H9 (cell line): Measurements from ENCODE around the gene MARK4. TPM values are rescaled to one million over a fixed set of nuclear protein-coding genes. Genes with fewer than 3 reads are reported as not detected.

Experiments
- DNase-seq: peaks from one replicate; pipeline ENCODE4 v3.0.0-alpha.2; 2017
- H2AFZ ChIP-seq: one replicate; pipeline ENCODE4 v1.6.1; 2013; ENCODE audit warnings: mild to moderate bottlenecking, low read length, control low read depth, moderate library complexity
- H2AK5ac ChIP-seq: 2 replicates; pipeline ENCODE4 v1.6.1; 2013; ENCODE audit warnings: low read length, control low read depth, mixed read lengths; ENCODE audit not compliant: insufficient read length
- H2BK120ac ChIP-seq: one replicate; pipeline ENCODE4 v1.6.1; 2013; ENCODE audit warnings: low read depth, mild to moderate bottlenecking, low read length, control low read depth, inconsistent platforms; ENCODE audit not compliant: poor library complexity, severe bottlenecking
- H2BK12ac ChIP-seq: 2 replicates; pipeline ENCODE4 v1.6.1; 2013; ENCODE audit warnings: low read length, control low read depth, mixed read lengths, low read depth; ENCODE audit not compliant: insufficient read length
- H2BK15ac ChIP-seq: 2 replicates; pipeline ENCODE4 v1.6.1; 2013; ENCODE audit warnings: low read depth, low read length, control low read depth
- H2BK20ac ChIP-seq: one replicate; pipeline ENCODE4 v1.6.1; 2013; ENCODE audit warnings: low read depth, mild to moderate bottlenecking, low read length, control low read depth, inconsistent platforms; ENCODE audit not compliant: poor library complexity, severe bottlenecking
- H2BK5ac ChIP-seq: 2 replicates; pipeline ENCODE4 v1.6.1; 2013; ENCODE audit warnings: low read length, control low read depth, mixed read lengths; ENCODE audit not compliant: insufficient read length
- H3K14ac ChIP-seq: 2 replicates; pipeline ENCODE4 v1.6.1; 2013; ENCODE audit warnings: low read length, control low read depth; ENCODE audit not compliant: insufficient read depth
- H3K18ac ChIP-seq: 2 replicates; pipeline ENCODE4 v1.6.1; 2013; ENCODE audit warnings: low read depth, mild to moderate bottlenecking, mixed read lengths, low read length, control low read depth; ENCODE audit not compliant: insufficient read length
- H3K23ac ChIP-seq: 2 replicates; pipeline ENCODE4 v1.6.1; 2013; ENCODE audit warnings: low read length, control low read depth, mixed read lengths, low read depth; ENCODE audit not compliant: insufficient read length
- H3K23me2 ChIP-seq: 2 replicates; pipeline ENCODE4 v1.6.1; 2013; ENCODE audit warnings: low read depth, mild to moderate bottlenecking, mixed read lengths, low read length, control low read depth; ENCODE audit not compliant: insufficient read length, poor library complexity, severe bottlenecking
- H3K27ac ChIP-seq: 2 replicates; pipeline ENCODE4 v1.5.1; 2013; ENCODE audit warnings: low read length, control low read depth, mixed read lengths, low read depth; ENCODE audit not compliant: insufficient read length
- H3K27me3 ChIP-seq: 2 replicates; pipeline ENCODE4 v1.6.1; 2013; ENCODE audit warnings: low read length, control low read depth, inconsistent platforms; ENCODE audit not compliant: insufficient read depth
- H3K4ac ChIP-seq: 2 replicates; pipeline ENCODE4 v1.6.1; 2013; ENCODE audit warnings: low read depth, mild to moderate bottlenecking, control low read depth, inconsistent platforms, low read length, moderate library complexity
- H3K4me1 ChIP-seq: 2 replicates; pipeline ENCODE4 v1.6.1; 2013; ENCODE audit warnings: low read length, control low read depth, inconsistent platforms; ENCODE audit not compliant: insufficient read depth
- H3K4me2 ChIP-seq: 2 replicates; pipeline ENCODE4 v1.6.1; 2013; ENCODE audit warnings: low read length, control low read depth, mixed read lengths; ENCODE audit not compliant: insufficient read length, insufficient read depth
- H3K56ac ChIP-seq: 2 replicates; pipeline ENCODE4 v1.6.1; 2013; ENCODE audit warnings: low read depth, mild to moderate bottlenecking, mixed read lengths, low read length, control low read depth; ENCODE audit not compliant: insufficient read length
- H3K79me1 ChIP-seq: 2 replicates; pipeline ENCODE4 v1.6.1; 2013; ENCODE audit warnings: low read depth, mild to moderate bottlenecking, moderate library complexity, low read length, control low read depth, inconsistent platforms; ENCODE audit not compliant: insufficient read depth, poor library complexity, severe bottlenecking
- H3K79me2 ChIP-seq: 2 replicates; pipeline ENCODE4 v1.6.1; 2013; ENCODE audit warnings: low read length, control low read depth, inconsistent platforms; ENCODE audit not compliant: insufficient read depth
- H3K9ac ChIP-seq: 2 replicates; pipeline ENCODE4 v1.6.1; 2013; ENCODE audit warnings: low read length, control low read depth, mixed read lengths; ENCODE audit not compliant: insufficient read length; ENCODE audit errors: extremely low read depth
- H3K9me3 ChIP-seq: one replicate; pipeline ENCODE4 v1.6.1; 2013; ENCODE audit warnings: low read depth, low read length, inconsistent platforms; ENCODE audit not compliant: control insufficient read depth
- H3T11ph ChIP-seq: one replicate; pipeline ENCODE4 v1.6.1; 2013; ENCODE audit warnings: mild to moderate bottlenecking, low read length, control low read depth, inconsistent platforms
- H4K20me1 ChIP-seq: one replicate; pipeline ENCODE4 v1.6.1; 2013; ENCODE audit not compliant: control insufficient read depth, insufficient read length, insufficient read depth
- H4K5ac ChIP-seq: 2 replicates; pipeline ENCODE4 v1.6.1; 2013; ENCODE audit warnings: low read depth, mild to moderate bottlenecking, mixed read lengths, low read length, control low read depth; ENCODE audit not compliant: insufficient read length
- H4K8ac ChIP-seq: replicated peaks from 2 replicates; pipeline ENCODE4 v1.6.1; 2013; ENCODE audit warnings: low read length, control low read depth, mixed read lengths, low read depth; ENCODE audit not compliant: insufficient read length
- H4K91ac ChIP-seq: 2 replicates; pipeline ENCODE4 v1.6.1; 2013; ENCODE audit warnings: low read depth, mild to moderate bottlenecking, moderate library complexity, mixed read lengths, low read length, control low read depth; ENCODE audit not compliant: insufficient read length
- H3K27ac Mint-ChIP-seq, 3 experiments: 2 replicates in 2 of 3; 3 replicates in 1 of 3; pipeline ENCODE4 v1.8.0; 2020 to 2021; ENCODE audit warnings: mixed read lengths in 3 of 3, mild to moderate bottlenecking in 1 of 3, moderate library complexity in 1 of 3
- H3K27me3 Mint-ChIP-seq: 2 replicates; pipeline ENCODE4 v1.8.0; 2021; ENCODE audit warnings: low read depth, mild to moderate bottlenecking, moderate library complexity, mixed read lengths
- H3K36me3 Mint-ChIP-seq, 3 experiments: 2 replicates in 2 of 3; 3 replicates in 1 of 3; pipeline ENCODE4 v1.8.0; 2020 to 2021; ENCODE audit warnings: low read depth in 3 of 3, mixed read lengths in 3 of 3; ENCODE audit not compliant: insufficient read depth in 1 of 3
- H3K4me1 Mint-ChIP-seq, 2 experiments: 2 replicates each; pipeline ENCODE4 v1.8.0; 2020; ENCODE audit warnings: mixed read lengths in 2 of 2
- H3K4me3 Mint-ChIP-seq, 2 experiments: 2 replicates in 1 of 2; 3 replicates in 1 of 2; pipeline ENCODE4 v1.8.0; 2020 to 2021; ENCODE audit warnings: mild to moderate bottlenecking in 2 of 2, mixed read lengths in 2 of 2, moderate library complexity in 1 of 2
- H3K9me3 Mint-ChIP-seq, 2 experiments: 2 replicates in 1 of 2; 3 replicates in 1 of 2; pipeline ENCODE4 v1.8.0; 2020; ENCODE audit warnings: mild to moderate bottlenecking in 2 of 2, mixed read lengths in 2 of 2, moderate library complexity in 1 of 2
- WGBS: extraction: QIAGEN DNeasy Blood & Tissue Kit; methylation state at CpG from one replicate; pipeline ENCODE4 v1.1.7; 2013; ENCODE audit warnings: missing lambda C conversion rate, low lambda C conversion rate, mixed read lengths; ENCODE audit not compliant: insufficient read length; ENCODE audit errors: extremely low coverage; 5-methylcytosine and 5-hydroxymethylcytosine counted together
- total RNA-seq: library from RNA; stranded (reverse); gene quantifications from 2 replicates; pipeline ENCODE4 v1.2.1, GENCODE V29; 2021
- TF ChIP-seq, protein P1 (sequence below): fragments of 200-600 bp; sonication (generic); conservative IDR thresholded peaks from 3 replicates; pipeline ENCODE4 v1.8.0; 2021; ENCODE audit warnings: antibody characterized with exemption, mild to moderate bottlenecking

The MARK4 gene
- total RNA-seq, 1 experiment from 2014 or later: 44.7 TPM

DNA sequence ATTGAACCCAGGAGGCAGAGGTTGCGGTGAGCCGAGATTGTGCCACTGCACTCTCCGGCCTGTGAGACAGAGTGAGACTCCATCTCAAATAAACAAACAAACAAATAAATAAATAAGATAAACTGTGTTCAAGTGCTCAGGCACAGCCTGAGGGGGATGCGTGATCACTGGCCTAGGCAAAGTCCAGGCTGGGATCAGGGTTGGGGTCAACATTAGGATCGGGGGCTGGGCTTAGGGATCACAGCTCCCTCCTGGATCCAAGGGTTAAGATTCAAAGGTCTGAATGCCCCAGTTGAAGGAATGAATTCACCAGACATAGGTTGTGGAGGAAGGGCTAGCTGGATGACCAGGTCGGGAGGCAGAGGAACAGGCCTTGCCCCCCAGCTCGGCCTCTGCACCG is 3.9 kb upstream of the MARK4 start:
- Histone ChIP-seq H3K9me3 (no peaks in the 10 kb centered on the region), H3K4me1 (no peaks in the 10 kb centered on the region), H3K79me1 (no peaks in the 10 kb centered on the region), H2AK5ac (no peak overlapping the region), H4K8ac (no peak overlapping the region), H3K4ac (no peak overlapping the region), H3K9ac (no peak overlapping the region), H2BK120ac (no peak overlapping the region), H3K18ac (no peak overlapping the region), H2BK15ac (peak overlapping the region; percentile 13; the same call in 1 of the 2 replicates), H4K5ac (no peak overlapping the region), H2BK5ac (no peak overlapping the region), H2BK12ac (no peak overlapping the region), H4K91ac (no peak overlapping the region), H2BK20ac (no peak overlapping the region), H2AFZ (no peak overlapping the region), H3K56ac (no peak overlapping the region), H3K23me2 (peaks cover 8% of the 10 kb centered on the region), H3K23ac (no peak overlapping the region), H3K79me2 (no peaks in the 10 kb centered on the region), H3K14ac (no peak overlapping the region), H3T11ph (no peak overlapping the region), H3K4me2 (no peak overlapping the region), H4K20me1 (no peaks in the 10 kb centered on the region), H3K27ac (no peak overlapping the region), H3K27me3 (peaks cover 2% of the 10 kb centered on the region; the same call in 1 of the 2 replicates)
- DNase-seq: no peak
- Mint-ChIP-seq H3K9me3 (no peaks in the 10 kb centered on the region; a peak in 2 of 5 replicates), H3K4me3 (no peak overlapping the region), H3K27ac (0 out of 7 replicates have a peak overlapping the region, but pooled peaks of 1 of the 3 experiments have one; percentile 44), H3K36me3 (no peaks in the 10 kb centered on the region), H3K4me1 (peaks cover 14 to 15% of the 10 kb centered on the region in 2 experiments), H3K27me3 (peaks cover 51% of the 10 kb centered on the region)
- no CpG with 5 or more reads among the region's 8 CpGs for WGBS
- TF ChIP-seq, protein P1, sequence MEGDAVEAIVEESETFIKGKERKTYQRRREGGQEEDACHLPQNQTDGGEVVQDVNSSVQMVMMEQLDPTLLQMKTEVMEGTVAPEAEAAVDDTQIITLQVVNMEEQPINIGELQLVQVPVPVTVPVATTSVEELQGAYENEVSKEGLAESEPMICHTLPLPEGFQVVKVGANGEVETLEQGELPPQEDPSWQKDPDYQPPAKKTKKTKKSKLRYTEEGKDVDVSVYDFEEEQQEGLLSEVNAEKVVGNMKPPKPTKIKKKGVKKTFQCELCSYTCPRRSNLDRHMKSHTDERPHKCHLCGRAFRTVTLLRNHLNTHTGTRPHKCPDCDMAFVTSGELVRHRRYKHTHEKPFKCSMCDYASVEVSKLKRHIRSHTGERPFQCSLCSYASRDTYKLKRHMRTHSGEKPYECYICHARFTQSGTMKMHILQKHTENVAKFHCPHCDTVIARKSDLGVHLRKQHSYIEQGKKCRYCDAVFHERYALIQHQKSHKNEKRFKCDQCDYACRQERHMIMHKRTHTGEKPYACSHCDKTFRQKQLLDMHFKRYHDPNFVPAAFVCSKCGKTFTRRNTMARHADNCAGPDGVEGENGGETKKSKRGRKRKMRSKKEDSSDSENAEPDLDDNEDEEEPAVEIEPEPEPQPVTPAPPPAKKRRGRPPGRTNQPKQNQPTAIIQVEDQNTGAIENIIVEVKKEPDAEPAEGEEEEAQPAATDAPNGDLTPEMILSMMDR: no peak
